Measurements from ENCODE around the gene ANKS3.
"Not testable (repeated sequence)": the region's sequence is repeated elsewhere in the genome, so short reads cannot be mapped to it uniquely, and the experiment has no call there.

The ANKS3 gene

DNA sequence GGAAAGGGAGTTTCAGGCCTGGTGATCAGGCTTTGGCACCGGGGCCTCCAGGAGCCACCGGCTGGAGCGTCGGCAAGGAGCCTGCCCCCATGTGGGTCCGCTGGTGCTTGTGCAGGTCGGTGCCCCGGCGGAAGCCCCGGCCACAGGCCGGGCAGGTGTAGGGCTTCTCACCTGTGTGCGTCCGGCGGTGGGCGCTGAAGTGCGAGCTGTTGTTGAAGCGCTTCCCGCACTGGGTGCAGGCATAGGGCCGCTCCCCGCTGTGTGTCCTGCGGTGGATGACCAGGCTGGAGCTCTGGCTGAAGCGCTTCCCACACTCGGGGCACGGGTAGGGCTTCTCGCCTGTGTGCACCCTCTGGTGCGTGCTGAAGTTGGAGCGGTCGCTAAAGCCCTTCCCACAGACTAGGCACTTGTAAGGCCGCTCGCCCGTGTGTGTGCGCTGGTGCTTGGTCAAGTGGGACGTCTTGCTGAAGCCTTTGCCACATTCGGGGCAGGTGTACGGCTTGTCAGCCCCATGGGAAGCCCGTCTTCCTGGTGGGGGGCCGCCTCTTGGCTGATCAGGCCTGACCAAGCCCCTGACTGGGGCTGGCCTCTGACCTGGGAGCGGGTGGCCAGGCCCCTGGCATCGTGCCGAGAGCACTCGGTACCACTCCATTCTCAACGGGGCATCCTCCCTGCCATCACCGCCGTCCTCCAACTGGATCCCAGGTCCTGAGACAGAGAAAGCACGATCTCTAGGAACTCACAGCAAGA lies 18.5 kb upstream of the ANKS3 start:
- DNase-seq, result no peak

DNA sequence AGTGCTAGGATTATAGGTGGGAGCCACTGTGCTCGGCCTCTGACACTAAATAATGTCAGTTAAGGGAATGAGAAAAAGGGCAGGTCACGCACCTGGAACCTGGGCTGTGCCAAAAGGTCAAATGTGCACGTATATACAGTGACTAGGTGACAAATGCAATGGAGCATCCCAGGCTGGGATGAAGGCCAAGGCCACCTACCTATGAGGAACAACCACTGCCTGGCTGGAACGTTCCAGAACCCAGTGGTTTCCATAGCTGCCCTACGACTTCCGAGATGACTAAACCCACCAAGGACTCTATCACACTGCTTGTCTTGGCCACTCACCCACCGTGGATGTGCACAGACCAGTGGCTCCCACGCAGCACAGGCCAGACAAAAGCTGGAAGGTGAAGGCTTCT lies 16.8 kb upstream of the ANKS3 start:
- no peak for DNase-seq

DNA sequence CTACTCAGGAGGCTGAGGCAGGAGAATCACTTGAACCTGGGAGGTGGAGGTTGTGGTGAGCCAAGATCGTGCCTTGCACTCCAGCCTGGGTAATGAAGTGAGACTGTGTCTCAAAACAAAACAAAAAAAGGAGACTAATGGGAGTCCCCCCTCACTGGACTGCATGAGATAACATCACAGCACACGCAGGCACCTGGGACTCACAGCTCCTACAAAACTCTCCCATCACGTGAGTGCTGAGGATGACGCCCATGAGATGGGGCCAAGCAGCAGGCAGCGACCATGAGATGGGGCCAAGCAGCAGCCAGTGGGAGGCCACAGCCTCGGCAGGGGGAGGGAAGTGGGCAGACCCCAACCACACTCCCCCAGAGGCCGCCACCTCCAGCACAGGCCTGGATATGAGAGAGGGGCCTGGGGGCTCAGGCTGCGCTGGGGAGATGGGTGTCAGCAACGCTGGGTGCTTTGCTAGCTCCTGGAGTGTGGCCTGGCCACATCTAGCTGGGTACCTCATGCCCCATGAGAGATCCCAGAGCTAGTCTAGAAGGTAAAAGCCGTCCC lies 15.7 kb upstream of the ANKS3 start:
- DNase-seq, result no peak

DNA sequence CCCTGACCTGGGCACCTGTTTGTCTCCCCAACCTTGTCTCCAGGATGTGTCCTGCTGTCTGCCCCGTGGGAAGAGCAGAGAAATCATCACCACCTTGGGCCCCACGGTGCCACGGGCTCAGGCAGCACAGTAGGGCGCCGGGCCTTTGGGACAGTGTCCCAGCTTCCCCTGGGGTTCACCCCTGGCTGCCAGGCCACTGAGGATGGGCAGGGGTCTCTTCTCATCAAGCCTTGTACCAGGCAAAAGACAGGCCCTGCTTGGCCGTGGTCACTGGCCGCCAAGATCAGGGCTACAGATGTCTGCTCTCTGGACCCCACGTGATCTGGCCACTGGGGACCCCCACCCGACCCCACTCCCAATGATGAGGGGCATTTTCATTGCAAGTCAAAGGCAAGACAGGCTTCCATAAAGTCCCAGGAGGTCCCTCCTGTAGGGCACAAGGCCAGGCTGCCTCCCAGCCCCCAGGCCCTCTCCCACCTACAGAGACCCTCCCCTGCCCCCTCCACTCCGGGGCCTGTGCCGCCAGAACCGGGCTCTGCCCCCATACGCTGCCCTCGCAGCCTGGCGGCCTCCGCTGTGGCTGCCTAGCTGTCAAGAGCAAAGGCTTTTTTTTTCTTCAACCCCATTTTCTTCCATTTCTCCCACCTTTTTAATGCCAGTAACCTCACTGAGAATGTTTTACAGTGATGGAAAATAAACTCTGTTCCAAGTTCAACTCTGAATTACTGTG lies 14.8 kb upstream of the ANKS3 start:
- DNase-seq, result no peak

DNA sequence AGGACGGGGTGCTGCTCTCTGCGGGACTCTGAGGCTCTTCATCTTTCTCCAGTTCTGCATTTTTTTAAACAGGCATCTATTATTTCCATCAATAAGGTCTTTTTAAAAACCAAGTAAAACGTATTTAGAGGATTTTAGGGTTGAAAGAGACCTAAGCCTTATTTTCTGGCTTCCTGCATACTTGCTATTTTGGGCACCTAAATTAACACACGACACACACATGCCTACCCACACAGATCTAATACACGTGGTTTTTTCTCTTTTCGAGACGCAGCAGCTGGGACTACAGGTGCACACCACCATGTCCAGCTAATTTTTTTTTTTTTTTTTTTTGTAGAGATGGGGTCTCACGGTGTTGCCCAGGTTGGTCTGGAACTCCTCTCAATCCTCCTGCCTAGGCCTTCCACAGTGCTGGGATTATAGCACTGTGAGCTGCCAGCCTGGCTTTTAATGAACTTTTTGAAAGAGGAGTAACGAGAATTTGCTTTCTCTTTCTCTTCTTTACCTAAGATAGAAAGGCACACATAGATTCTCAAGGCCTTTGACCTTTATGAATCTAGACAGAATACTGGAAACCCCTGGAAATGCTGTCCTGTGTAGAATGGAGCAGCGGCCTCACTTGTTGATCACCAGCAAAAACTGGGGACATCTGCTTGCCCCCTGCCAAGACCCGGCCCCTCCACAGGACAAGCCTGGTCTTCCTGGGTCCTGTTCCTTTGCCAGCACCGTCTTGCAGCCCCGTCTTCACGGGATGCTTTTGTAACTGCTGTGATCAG lies 14.0 kb upstream of the ANKS3 start:
- no peak for DNase-seq

DNA sequence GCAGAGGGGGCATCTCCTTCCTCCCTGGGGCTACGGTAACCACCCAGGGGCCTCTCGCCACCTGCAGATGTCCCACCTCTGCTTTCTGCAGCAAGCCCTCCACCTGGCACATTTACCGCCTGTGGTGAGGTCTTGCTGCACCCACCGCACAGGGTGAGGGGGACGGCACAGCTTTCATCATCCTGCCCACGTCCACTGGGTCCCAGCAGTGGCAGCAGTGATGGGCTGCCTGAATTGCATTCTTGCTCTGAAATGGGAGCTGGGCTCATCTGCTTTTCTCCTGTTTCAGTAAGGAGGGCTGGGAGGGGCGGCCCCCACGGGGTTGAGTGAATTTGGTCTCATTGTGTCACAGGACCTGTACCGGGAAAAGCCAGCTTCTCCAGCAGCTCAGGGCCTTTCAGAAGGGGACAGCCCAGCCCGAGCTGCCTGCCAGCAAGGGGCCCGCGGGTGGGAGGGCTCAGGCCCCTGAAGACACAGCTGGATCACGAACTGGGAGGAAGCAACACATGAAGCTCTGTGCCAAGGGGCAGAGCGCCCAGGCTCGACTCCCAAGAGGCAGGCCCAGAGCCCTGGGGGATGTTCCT lies 13.0 kb upstream of the ANKS3 start:
- no peak for DNase-seq

DNA sequence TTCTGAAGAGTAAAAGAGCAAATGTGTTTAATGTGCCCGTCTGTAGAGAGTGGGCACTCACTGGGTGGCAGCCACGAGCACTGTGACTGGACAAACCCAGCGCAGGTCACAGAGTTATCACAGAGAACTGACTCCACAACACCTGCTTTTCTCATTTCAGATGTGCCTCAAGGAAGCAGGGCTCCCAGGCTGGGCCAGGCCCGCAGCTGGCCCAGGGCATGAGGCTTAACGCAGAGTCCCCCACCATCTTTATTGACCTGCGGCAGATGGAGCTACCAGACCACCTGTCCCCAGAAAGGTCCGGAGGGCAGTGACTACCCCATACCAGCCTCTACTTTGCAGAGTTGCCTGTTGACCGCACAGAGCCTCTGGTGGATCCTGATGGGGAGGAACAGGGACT lies 12.1 kb upstream of the ANKS3 start:
- no peak for DNase-seq

DNA sequence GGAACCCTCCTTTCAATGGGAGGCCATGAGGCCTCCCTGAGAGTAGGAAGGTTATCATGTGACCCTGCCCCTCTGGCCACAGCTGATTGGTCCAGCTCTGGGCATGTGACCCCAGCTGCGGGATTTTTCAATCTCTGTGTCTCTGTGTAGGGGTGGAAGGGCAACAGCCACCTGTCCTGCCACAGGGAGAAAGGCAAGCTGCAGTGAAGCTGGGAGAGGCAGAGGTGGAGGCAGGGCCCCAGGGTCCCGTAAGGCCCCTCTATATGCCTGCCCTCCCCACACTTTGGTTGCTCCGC lies 11.2 kb upstream of the ANKS3 start:
- DNase-seq, result no peak

DNA sequence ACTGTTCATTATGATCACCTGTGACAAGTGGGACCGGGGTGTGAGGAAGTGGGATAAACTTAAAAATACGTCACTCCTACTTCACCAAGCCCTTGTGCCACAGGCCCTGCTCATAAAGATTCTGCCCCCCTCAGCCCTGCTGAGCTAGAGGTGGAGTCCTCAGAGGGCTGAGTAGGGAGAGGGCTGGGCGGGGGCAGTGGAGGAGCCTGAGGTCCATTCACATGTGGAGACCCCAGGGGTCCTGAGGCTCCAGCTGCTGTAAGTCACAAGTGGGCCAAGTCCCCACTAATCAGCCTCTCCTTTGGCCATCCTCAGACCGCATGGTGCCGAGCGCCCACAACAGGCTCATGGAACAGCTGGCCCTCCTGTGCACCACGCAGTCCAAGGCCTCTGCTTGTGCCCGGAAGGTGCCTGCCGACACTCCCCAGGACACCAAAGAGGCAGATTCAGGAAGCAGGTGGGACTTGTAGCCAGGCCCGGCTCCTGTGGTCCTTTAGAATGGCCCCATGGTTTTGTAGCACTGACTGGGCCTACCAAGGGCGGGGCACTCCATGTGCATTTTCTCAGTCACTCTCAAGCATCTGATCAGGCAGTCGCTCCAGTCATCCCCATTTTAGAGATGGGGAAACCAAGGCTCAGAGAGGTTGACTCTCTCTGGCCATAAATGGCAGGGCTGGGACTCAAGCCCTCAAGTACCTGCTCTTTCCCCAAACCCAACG lies 10.6 kb upstream of the ANKS3 start:
- no peak for DNase-seq

DNA sequence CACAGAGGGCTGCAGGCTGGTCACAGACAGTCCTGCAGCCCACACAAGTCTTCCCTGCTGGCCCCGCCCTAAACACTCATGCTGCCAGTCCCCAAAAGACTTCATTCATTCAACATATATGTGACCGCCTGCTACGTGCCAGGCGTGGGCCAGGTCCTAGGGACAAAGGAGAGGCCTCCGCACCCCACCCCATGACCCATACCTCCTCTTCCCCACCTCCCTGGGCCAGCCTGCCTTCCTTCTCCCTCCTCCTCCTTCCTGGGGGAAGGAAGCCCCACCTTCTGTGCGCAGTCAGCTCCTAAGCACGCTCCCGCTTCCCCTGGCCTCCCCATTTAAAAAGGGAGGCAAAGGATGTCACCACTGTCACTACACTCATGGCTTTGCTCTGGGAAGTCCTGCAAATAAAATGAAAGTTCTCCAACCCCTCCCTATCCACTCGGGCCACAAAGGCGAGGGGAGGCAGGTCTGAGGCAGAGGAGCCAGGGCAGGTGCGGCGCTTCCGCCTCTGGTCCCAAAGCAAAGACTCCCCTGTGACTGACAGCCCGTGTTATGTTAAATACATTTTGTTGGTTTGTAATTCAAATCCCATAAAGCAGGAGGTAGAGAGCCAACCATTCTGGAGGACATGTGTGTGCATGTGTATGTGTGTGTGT lies 9.3 kb upstream of the ANKS3 start:
- no peak for DNase-seq

DNA sequence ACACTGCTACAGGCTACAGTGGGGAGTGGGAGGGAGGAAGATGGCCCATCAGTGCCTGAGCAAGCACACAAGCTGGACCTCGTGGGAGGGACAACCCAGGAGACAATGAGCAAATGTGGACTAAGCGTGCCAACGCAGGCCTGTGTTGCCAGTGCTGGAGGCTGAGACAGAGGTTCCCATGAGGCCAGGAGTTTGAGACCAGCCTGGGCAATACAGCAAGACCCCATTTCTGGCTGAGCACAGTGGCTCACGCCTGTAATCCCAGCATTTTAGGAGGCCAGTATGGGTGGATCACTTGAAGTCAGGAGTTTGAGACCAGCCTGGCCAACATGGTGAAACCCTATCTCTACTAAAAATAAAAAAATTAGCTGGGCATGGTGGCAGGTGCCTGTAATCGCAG lies 4.3 kb upstream of the ANKS3 start:
- DNase-seq, result not testable (repeated sequence)

DNA sequence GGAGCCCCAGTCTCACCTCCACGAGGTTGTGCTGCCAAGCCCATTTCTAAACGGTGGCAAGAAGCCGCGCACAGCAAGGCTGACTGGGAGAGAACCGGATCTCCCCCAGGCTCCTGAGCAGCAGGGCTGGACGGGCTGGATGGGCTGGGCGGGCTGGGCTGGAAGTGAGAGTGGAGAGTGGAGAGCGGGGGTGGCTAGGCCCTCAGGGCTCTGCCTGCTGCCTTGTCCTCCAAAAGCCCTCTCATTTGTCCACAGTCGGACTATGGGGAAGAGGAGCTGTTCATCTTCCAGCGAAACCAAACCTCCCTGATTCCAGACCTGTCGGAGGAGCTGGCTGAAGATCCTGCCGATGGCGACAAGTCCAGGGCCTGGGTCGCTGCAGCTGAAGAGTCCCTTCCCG lies 3.5 kb upstream of the ANKS3 start:
- no peak for DNase-seq

DNA sequence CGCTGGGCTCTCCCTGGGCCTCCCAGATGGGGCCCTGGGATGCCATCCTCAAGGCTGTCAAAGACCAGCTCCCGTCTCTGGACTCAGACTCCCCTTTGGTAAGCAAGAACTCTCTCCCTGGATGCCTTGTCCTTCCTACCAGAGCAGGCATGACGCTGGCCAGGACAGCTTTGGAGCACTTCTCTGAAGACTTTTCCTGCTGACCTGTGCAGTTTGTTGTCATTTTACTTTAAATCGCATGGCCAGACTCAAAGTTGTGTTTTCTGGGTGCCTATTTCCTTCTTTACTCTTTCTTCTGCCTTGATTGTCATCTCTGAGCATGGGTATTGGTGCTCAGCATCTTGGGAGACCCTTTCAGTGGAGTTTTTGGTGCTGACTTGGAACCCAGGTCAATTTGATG lies 2.5 kb upstream of the ANKS3 start:
- no peak for DNase-seq

DNA sequence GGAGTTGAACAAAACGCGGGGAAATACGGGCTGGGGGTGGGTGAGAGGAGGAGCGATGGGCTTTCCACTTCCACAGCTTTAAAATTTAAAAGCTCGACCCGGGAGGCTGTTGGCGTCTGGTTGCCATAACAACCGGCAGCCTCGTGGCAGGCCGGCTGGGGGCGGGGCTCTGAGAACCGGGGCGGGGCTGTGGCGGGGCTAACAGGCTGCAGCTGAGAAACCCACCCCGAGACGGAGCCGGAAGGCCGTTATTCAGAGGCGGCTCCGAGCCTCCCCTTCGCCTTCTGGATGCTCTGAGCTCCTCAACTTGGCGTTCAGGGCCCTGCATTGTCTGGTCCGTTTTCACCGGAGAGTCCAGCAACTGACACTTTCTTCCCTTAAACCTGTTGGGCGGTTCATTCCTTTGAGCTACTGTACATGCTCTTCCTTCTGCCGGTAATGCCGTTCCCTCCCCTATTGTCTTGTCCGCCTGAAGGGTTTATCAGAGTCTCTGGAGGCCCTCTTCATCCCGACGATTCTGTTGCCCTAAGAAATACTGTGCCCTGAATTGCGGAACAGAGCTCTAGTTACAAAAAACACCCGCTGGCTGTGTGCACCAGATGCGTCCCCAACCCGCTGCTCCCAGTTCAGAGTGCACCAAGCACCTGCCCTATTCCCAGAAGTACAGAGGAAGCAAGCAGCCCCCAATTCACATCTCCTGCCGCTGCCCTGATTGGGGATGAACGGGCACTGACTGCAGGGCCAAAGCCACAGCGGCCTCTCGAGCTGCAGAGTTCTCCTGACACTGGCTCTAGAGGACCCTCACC lies 862 bp upstream of the ANKS3 start:
- peak; percentile 91 for DNase-seq

DNA sequence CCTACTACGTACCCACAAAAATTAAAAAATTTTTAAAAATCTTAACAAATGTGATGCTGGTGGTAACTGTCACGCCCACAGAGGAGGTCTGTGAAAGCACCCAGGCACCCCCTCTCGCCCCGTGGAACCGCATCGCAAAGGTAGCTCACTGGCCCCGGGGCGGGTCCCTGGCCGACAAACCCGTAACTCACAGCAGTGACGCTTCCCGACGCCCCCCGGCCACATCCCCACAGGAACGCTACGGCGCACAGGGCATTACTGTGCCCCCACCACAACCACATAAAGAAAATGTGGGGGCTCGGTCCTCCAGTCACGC lies 366 bp downstream of the ANKS3 start:
- no peak for DNase-seq

DNA sequence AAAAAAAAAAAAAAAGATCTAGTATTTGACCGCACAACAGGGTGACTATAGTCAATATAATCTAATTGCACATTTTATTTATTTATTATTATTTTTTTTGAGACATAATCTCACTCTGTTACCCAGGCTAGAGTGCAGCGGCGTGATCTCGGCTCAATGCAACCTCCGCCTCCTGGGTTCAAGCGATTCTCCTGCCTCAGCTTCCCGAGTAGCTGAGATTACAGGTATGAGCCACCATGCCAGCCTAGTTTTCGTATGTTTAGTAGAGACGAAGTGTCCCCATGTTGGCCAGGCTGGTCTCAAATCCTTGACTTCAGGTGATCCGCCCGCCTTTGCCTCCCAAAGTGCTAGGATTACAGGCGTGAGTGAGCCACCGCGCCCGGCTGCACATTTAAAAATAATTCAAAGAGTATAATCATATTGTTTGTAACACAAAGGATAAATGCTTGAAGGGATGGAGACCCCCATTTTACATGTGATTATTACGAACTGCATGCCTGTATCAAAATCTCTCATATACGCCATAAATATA lies 794 bp downstream of the ANKS3 start:
- DNase-seq, result no peak

DNA sequence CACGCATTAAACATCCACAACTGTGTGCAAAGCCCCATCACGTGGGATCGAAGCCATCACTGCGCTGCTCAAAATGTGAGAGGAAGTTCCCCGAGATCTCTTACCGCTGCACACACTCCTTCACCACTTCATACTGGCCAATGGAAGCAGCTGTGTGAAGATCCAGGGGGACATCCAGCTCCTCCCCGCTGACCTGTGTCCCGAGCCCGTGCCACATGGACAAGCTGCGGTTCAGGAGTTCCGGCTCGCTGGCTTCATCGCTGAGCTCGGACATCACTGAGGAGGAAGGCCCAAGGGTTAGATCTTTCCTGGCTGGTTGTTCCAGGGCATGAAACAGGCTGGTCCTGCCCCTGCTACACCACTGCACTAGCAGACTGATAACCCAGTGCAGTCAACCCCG lies 4.2 kb downstream of the ANKS3 start:
- no peak for DNase-seq

DNA sequence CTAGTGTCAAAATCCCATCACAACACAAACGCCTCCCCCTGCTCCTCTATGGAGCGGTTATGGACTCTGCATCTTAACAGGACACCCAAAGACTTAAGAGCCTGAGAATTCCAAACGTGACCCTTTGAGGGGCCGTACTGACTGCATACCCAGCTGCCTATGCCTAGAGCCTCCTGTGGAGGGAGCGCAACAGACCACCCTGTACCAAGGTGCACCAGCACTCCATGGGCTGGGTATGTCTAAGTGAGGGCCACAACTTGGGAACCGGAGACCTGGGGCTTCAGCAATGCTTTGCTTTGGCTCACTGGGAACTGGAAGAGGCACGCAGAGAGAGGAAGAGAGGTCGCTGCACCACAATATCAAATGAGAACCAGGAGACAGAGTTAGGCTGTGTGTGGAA lies 5.4 kb downstream of the ANKS3 start:
- no peak for DNase-seq

DNA sequence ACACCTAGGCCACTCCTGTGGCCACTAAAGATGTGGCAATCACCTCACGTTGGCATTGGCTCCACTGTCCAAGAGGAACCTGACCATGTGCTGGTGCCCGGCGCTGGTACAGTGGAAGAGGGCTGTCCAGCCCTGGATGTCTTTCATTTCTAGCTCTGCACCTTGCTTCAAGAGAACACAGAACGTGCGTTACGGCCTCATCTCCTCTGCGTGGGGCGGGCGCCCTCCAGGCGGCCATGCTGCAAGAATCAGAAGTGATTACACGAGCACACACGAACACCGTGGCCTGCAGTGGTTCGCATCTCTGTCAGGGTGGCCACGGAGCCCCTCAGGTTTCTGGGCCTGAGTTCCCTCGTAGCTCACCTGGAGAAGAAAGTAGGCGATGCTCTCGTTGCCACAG lies 7.5 kb downstream of the ANKS3 start:
- DNase-seq, result no peak

DNA sequence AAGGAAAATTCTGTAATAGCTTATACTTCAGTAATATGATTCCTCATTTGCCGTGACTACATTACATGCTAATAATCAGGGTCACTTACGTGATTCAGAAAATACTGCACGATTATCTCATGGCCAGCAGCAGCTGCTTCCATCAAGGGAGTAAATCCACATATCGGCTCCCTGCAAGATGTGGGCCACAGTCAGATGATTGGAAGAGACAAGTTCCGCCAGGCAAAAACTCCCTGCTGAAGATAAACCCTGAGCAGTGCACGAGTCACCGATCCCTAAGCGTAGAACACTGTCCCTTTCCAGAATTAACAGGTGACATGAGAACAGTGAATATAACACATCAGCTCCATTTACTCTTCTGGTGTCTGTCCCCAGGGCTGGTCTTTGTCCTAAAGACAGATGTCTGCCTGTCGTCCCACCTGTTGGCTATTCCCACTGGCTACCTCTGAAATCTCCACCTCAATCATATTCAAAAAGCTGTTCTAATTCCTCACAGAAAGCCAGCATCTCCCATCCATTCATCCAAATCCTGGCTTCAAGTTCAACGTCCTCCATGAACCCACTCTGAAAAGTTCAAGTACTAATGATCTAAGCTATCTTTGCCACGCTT lies 9.3 kb downstream of the ANKS3 start:
- DNase-seq, result no peak

All from stimulated activated CD4-positive, alpha-beta T cell treated with anti-CD3 and anti-CD28 coated beads, Interleukin-2, amount 100 ng/mL, for 48 hours (primary cell).